ENCODE data around the gene DENND5A. TPM values are rescaled to one million over a fixed set of nuclear protein-coding genes. Genes with fewer than 3 reads are reported as not detected.
"Not testable (repeated sequence)": the region's sequence is repeated elsewhere in the genome, so short reads cannot be mapped to it uniquely, and the experiment has no call there.

DENND5A gene
- total and polyA plus RNA-seq, 5 donors from 2014 or later = 2.2 to 44.3 (median 3.8) TPM

DNA sequence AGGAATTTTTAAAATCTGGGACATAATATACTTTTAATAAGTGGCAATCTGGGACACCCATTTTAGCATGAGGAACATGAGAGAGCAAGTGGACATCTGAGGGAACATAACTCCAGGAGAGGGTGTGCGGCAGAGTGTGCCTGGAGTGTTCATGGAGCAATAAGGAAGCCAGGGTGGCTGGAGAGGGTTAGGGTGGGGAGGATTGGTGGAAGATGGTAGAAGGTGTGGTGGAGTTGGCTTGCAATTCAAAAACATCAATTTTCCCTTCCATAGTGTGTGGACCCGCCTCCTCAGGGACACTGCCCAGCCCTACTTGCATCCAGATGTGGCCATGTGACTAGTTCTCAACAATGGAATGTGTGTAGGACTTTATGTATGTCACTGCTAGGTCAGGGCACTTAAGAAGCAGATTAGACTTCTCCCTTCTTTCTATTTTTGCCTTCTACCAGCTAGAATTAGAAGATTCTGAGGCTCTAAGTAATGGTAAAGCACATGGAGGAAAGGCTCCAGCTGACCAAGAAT, 4.4 kb upstream of the DENND5A start:
- Mint-ChIP-seq H3K4me1 (peaks cover 0 to 7% (median 3%) of the 10 kb centered on the region in 4 donors), H3K27me3 (peaks cover 28% of the 10 kb centered on the region), H3K9me3 (no peaks in the 10 kb centered on the region), H3K27ac (no peak overlapping the region), H3K4me3 (peak overlapping the region in 1 of 4 donors; percentile 58), H3K36me3 (no peaks in the 10 kb centered on the region)
- Histone ChIP-seq H3K9me3 (ENCODE audit: control insufficient read depth in 2 of 2, low read length in 2 of 2) (no peaks in the 10 kb centered on the region), H3K36me3 (ENCODE audit: control insufficient read depth, insufficient read depth, low read length) (no peaks in the 10 kb centered on the region), H3K4me1 (ENCODE audit: control insufficient read depth, insufficient read depth, low read length, poor library complexity, severe bottlenecking) (peaks cover 8% of the 10 kb centered on the region), H3K27ac (ENCODE audit: insufficient read depth, low read length, poor library complexity, severe bottlenecking) (no peak overlapping the region), H3K4me3 (ENCODE audit: low read depth, low read length) (no peak overlapping the region), H3K27me3 (ENCODE audit: control insufficient read depth, insufficient read depth, low read length) (peaks cover 2% of the 10 kb centered on the region)
- ATAC-seq (ENCODE audit: low read depth in 2 of 2) (no peak), DNase-seq (no peak)

DNA sequence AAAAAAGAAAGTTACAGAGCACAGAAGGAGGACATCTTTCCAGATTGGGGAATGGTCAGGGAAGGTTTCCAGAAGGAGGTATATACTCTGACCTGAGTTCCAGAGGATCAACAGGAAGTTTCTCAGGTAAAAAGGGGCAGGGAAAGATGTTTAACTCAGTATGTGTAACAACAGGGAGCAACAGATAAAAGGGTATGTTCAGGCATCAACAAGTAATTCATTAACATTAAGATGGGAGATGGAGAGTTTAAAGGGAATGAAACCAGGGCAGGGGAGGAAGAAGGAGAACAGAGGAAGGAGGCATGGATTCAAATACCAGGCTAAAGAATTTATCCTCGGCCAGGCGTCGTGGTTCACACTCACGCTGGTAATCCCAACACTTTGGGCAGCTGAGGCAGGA, 2.5 kb upstream of the DENND5A start:
- peaks cover 2% of the 10 kb centered on the region for H3K27me3 ChIP-seq (ENCODE audit: control insufficient read depth, insufficient read depth, low read length)
- H3K4me1 ChIP-seq (ENCODE audit: control insufficient read depth, insufficient read depth, low read length, poor library complexity, severe bottlenecking) = peaks cover 17% of the 10 kb centered on the region
- DNase-seq (no peak), ATAC-seq (ENCODE audit: low read depth in 2 of 2) (no peak)
- no peak overlapping the region for H3K4me3 ChIP-seq (ENCODE audit: low read depth, low read length)
- no peak overlapping the region for H3K27ac ChIP-seq (ENCODE audit: insufficient read depth, low read length, poor library complexity, severe bottlenecking)
- no peak overlapping the region for H3K27ac Mint-ChIP-seq
- no peaks in the 10 kb centered on the region for H3K9me3 ChIP-seq (ENCODE audit: control insufficient read depth in 2 of 2, low read length in 2 of 2)
- H3K27me3 Mint-ChIP-seq = peaks cover 37% of the 10 kb centered on the region
- no peaks in the 10 kb centered on the region for H3K36me3 Mint-ChIP-seq
- H3K4me1 Mint-ChIP-seq = peaks cover 6 to 17% (median 12%) of the 10 kb centered on the region in 4 donors
- H3K36me3 ChIP-seq (ENCODE audit: control insufficient read depth, insufficient read depth, low read length) = no peaks in the 10 kb centered on the region
- no peak overlapping the region for H3K4me3 Mint-ChIP-seq
- H3K9me3 Mint-ChIP-seq = no peaks in the 10 kb centered on the region

DNA sequence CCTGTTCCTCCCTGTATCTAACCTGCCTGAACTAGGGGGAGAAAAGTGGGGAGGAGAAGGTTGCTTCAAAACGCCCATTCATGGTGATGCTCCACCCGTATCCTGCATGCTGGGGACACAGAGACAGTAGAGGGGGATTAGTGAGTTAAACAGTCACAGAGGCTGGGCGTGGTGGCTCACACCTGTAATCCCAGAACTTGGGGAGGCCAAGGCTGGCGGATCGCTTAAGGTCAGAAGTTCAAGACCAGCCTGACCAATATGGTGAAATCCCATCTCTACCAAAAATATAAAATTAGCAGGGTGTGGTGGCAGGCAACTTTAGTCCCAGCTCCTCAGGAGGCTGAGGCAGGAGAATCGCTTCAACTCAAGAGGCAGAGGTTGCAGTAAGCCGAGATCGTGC, 1.8 kb upstream of the DENND5A start:
- ATAC-seq (ENCODE audit: low read depth in 2 of 2) = no peak
- Histone ChIP-seq H3K36me3 (ENCODE audit: control insufficient read depth, insufficient read depth, low read length) (no peaks in the 10 kb centered on the region), H3K9me3 (ENCODE audit: control insufficient read depth in 2 of 2, low read length in 2 of 2) (no peaks in the 10 kb centered on the region), H3K27ac (ENCODE audit: insufficient read depth, low read length, poor library complexity, severe bottlenecking) (no peak overlapping the region), H3K4me3 (ENCODE audit: low read depth, low read length) (no peak overlapping the region), H3K4me1 (ENCODE audit: control insufficient read depth, insufficient read depth, low read length, poor library complexity, severe bottlenecking) (peaks cover 17% of the 10 kb centered on the region), H3K27me3 (ENCODE audit: control insufficient read depth, insufficient read depth, low read length) (peaks cover 2% of the 10 kb centered on the region)
- Mint-ChIP-seq H3K9me3 (no peaks in the 10 kb centered on the region), H3K27me3 (peaks cover 42% of the 10 kb centered on the region), H3K36me3 (no peaks in the 10 kb centered on the region), H3K4me1 (peaks cover 11 to 23% (median 15%) of the 10 kb centered on the region in 4 donors), H3K27ac (peak overlapping the region in 1 of 3 donors; percentile 77), H3K4me3 (peak overlapping the region in 2 of 4 donors; percentile 82 to 91)
- no peak for DNase-seq

DNA sequence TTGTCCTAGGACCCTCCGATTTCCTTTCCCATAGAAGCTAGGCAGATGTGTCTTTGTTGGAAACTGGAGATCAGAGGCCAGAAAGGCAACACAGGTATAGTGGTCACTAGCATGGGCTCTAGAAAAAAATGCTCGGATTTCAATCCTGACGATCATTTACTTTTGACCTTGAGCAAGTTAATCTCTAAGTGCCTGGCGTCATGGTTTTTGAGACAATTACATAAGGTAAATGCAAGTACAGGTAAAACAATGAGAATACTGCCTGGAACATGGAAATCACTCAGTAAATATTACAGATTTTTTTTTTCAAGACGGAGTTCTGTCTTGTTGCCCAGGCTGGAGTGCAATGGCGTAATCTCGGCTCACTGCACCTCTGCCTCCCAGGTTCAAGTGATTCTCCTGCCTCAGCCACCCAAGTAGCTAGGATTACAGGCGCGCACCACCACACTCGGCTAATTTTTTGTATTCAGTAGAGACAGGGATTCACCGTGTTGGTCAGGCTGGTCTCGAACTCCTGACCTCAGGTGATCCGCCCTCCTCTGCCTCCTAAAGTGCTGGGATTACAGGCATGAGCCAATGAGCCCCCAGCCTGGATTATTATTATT, 1.1 kb upstream of the DENND5A start:
- no peaks in the 10 kb centered on the region for H3K36me3 ChIP-seq (ENCODE audit: control insufficient read depth, insufficient read depth, low read length)
- no peak for ATAC-seq (ENCODE audit: low read depth in 2 of 2)
- H3K27ac Mint-ChIP-seq = peak overlapping the region; percentile 17 to 82 (median 81)
- no peaks in the 10 kb centered on the region for H3K9me3 Mint-ChIP-seq
- peaks cover 17% of the 10 kb centered on the region for H3K4me1 ChIP-seq (ENCODE audit: control insufficient read depth, insufficient read depth, low read length, poor library complexity, severe bottlenecking)
- H3K27me3 Mint-ChIP-seq = peaks cover 41% of the 10 kb centered on the region
- H3K4me3 Mint-ChIP-seq = peak overlapping the region; percentile 82 to 96 (median 88)
- H3K36me3 Mint-ChIP-seq = no peaks in the 10 kb centered on the region
- no peak overlapping the region for H3K27ac ChIP-seq (ENCODE audit: insufficient read depth, low read length, poor library complexity, severe bottlenecking)
- peaks cover 12 to 30% (median 20%) of the 10 kb centered on the region in 4 donors for H3K4me1 Mint-ChIP-seq
- H3K27me3 ChIP-seq (ENCODE audit: control insufficient read depth, insufficient read depth, low read length) = peaks cover 2% of the 10 kb centered on the region
- no peak overlapping the region for H3K4me3 ChIP-seq (ENCODE audit: low read depth, low read length)
- H3K9me3 ChIP-seq (ENCODE audit: control insufficient read depth in 2 of 2, low read length in 2 of 2) = no peaks in the 10 kb centered on the region
- no peak for DNase-seq

DNA sequence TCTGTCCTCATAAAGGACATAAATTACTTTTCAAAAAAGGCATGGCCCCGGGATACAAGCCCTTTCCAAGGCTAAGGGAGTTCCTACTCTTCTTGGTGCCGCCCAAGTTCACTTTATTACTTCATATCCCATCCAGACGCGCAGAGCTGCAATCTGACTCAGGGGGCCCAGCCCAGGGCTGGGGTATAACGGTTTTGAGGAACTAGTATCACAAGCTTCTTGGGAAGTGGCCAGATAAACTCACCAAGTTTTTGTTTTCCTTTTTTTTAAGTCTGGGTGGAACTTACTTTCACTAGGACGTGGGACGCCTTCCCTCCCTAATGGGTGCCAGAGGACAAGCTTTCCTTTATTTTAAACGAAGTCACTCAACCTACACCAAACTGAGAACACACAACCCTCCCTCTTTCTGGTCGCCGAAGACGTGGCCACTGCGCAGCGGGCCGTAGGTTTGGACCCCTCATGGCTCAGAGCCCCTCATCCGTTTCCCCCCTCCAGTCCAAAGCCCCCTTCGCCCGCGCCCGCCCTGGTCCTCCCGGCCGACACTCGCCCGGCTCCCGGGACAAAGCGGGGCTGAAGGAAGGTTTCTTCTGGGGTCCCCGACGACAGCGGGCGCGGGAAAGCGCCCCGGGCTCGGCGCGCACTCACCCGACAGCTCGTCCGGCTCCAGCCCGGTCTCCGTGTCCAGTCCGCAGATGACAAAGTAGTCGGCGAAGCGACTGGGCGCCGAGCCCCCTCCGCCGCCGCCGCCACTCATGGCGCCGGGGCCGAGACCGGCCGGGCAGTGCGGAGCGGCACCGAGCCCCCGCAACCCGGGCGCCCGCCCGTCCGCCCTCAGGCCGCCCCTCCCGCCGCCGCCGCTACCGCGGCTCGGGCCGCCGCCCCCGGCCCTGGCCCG, 587 bp downstream of the DENND5A start:
- Mint-ChIP-seq H3K4me1 (peaks cover 19 to 39% (median 29%) of the 10 kb centered on the region in 4 donors), H3K27me3 (peaks cover 32% of the 10 kb centered on the region), H3K4me3 (peak overlapping the region; percentile 82 to 93 (median 90)), H3K9me3 (no peaks in the 10 kb centered on the region), H3K27ac (peak overlapping the region; percentile 87 to 97 (median 93)), H3K36me3 (no peaks in the 10 kb centered on the region)
- peak; percentile 37 to 45 for ATAC-seq (ENCODE audit: low read depth in 2 of 2)
- peak overlapping the region; percentile 14 for H3K27ac ChIP-seq (ENCODE audit: insufficient read depth, low read length, poor library complexity, severe bottlenecking)
- no peaks in the 10 kb centered on the region for H3K36me3 ChIP-seq (ENCODE audit: control insufficient read depth, insufficient read depth, low read length)
- H3K4me1 ChIP-seq (ENCODE audit: control insufficient read depth, insufficient read depth, low read length, poor library complexity, severe bottlenecking) = peaks cover 24% of the 10 kb centered on the region
- H3K9me3 ChIP-seq (ENCODE audit: control insufficient read depth in 2 of 2, low read length in 2 of 2) = no peaks in the 10 kb centered on the region
- H3K4me3 ChIP-seq (ENCODE audit: low read depth, low read length) = peak overlapping the region; percentile 83
- peaks cover 2% of the 10 kb centered on the region for H3K27me3 ChIP-seq (ENCODE audit: control insufficient read depth, insufficient read depth, low read length)
- peak in 1 of 3 donors; percentile 18 for DNase-seq

DNA sequence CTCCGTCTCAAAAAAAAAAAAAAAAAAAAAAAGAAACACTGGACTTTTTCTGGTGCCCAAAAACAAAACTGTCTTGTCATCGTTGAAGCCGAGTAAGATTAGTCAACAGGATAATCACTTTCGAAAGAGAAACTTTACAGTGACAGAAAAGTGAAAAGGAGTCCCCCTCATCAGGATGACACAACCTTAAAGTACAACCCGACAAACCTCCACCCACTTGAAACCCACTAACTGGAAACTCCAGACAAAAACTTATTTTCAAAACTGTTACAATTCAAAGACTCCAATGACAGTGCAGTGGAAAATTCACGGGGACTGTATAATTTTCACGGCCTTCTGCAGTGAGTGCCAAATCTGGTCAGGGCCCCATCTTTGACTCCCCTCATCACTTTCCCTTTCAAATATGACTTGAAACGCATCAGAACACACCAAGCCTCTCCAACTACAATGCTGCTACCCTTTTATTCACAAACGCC, 1.3 kb downstream of the DENND5A start:
- ATAC-seq (ENCODE audit: low read depth in 2 of 2) (peak; percentile 51 to 52), DNase-seq (peak in 2 of 3 donors; percentile 46 to 79)
- H3K27ac Mint-ChIP-seq = peak overlapping the region; percentile 87 to 97 (median 93)
- peaks cover 24% of the 10 kb centered on the region for H3K4me1 ChIP-seq (ENCODE audit: control insufficient read depth, insufficient read depth, low read length, poor library complexity, severe bottlenecking)
- no peaks in the 10 kb centered on the region for H3K36me3 Mint-ChIP-seq
- H3K4me3 Mint-ChIP-seq = peak overlapping the region; percentile 82 to 93 (median 90)
- peaks cover 32% of the 10 kb centered on the region for H3K27me3 Mint-ChIP-seq
- H3K36me3 ChIP-seq (ENCODE audit: control insufficient read depth, insufficient read depth, low read length) = no peaks in the 10 kb centered on the region
- peak overlapping the region; percentile 83 for H3K4me3 ChIP-seq (ENCODE audit: low read depth, low read length)
- H3K4me1 Mint-ChIP-seq = peaks cover 19 to 39% (median 29%) of the 10 kb centered on the region in 4 donors
- no peaks in the 10 kb centered on the region for H3K9me3 ChIP-seq (ENCODE audit: control insufficient read depth in 2 of 2, low read length in 2 of 2)
- H3K9me3 Mint-ChIP-seq = no peaks in the 10 kb centered on the region
- peaks cover 2% of the 10 kb centered on the region for H3K27me3 ChIP-seq (ENCODE audit: control insufficient read depth, insufficient read depth, low read length)
- H3K27ac ChIP-seq (ENCODE audit: insufficient read depth, low read length, poor library complexity, severe bottlenecking) = no peak overlapping the region

DNA sequence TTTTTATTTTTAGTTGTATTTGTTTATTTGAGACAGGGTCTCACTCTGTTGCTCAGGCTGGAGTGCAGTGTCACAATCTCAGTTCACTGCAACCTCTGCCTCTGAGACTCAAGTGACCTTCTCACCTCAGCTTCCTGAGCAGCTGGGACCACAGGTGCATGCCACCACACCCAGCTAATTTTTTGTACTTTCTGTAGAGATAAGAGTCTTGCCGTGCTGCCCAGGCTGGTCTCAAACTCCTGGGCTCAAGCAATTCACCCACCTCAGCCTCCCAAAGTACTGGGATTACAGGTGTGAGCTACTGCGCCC, 4.4 kb downstream of the DENND5A start:
- peaks cover 24% of the 10 kb centered on the region for H3K4me1 ChIP-seq (ENCODE audit: control insufficient read depth, insufficient read depth, low read length, poor library complexity, severe bottlenecking)
- H3K36me3 Mint-ChIP-seq; ATAC-seq (ENCODE audit: low read depth in 2 of 2); H3K4me3 ChIP-seq (ENCODE audit: low read depth, low read length); H3K9me3 Mint-ChIP-seq; H3K27ac Mint-ChIP-seq; H3K9me3 ChIP-seq (ENCODE audit: control insufficient read depth in 2 of 2, low read length in 2 of 2); H3K36me3 ChIP-seq (ENCODE audit: control insufficient read depth, insufficient read depth, low read length); H3K27ac ChIP-seq (ENCODE audit: insufficient read depth, low read length, poor library complexity, severe bottlenecking); H3K27me3 ChIP-seq (ENCODE audit: control insufficient read depth, insufficient read depth, low read length): not testable (repeated sequence)
- peak overlapping the region in 3 of 4 donors; percentile 17 to 56 (median 51) for H3K4me3 Mint-ChIP-seq
- peaks cover 18% of the 10 kb centered on the region for H3K27me3 Mint-ChIP-seq
- H3K4me1 Mint-ChIP-seq = peaks cover 17 to 40% (median 28%) of the 10 kb centered on the region in 4 donors
- DNase-seq = peak in 1 of 3 donors; percentile 66
